Measurements from ENCODE around the gene BIN1.
"Not testable (repeated sequence)": the region's sequence is repeated elsewhere in the genome, so short reads cannot be mapped to it uniquely, and the experiment has no call there.

BIN1 gene

DNA sequence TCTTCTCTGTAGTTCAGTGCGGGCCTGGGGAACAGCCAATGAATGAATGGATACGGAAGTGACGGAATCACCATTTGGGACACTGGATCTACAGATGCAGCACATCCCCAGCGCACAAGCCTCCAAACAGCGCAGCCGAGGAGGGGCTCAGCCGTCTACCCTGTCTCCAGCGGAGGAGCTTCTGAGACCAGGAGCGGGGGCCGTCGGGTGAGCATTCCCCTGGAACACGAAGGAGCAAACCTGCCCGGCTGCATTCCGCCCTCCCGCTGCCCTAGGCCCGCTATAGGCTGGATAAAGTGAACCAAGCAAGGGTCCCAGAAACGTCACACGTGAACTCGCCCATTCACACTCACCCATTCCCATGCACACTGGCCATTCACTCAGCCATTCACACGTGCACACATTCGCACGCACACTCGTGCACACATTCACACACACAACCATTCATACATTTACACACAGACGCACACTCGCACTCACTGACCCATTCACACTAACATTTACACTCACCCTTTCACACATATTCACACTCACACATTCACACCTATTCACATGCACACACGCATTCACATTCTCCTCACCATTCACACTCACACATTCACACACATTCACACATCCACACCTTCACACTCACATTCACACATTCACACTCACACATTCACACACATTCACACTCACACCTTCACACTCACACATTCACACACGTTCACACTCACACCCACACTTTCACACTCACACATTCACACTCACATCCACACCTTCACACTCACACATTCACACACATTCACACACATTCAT, 63.4 kb downstream of the BIN1 start:
- no peak for DNase-seq

DNA sequence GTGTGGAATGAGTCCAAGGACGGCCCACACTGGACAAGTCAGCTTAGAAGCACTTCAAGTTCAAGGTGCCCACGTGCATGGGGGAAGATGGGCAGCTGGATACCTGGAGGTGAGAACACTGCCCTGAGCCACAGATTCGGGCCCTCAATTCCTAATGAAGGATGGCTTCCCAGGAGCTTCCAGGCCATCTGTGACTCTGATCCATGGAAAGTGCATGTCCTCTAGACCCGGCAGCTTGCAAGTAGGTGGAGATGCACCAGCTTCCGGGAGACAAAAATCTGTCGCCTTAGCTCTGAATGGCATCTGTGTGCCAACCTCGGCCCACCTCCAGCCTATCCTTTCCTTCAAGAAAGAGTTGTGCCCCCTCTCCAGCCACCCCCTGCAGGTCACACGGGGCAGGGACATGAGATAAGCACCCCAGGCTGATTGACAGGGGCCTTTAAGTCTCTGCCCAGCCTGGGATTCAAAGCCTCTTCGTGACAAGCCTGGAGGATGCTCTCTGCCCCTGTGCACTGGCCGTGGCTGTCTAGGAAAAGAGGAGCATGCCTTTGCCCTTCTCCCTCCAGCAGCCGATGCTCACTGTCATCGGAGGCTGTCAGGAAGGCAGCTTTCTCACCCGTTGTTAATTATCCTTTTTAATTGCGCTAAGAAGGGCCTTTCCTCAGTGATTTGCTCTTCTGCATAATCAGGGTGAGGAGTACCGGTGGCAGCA, 65.5 kb downstream of the BIN1 start:
- DNase-seq, result no peak

DNA sequence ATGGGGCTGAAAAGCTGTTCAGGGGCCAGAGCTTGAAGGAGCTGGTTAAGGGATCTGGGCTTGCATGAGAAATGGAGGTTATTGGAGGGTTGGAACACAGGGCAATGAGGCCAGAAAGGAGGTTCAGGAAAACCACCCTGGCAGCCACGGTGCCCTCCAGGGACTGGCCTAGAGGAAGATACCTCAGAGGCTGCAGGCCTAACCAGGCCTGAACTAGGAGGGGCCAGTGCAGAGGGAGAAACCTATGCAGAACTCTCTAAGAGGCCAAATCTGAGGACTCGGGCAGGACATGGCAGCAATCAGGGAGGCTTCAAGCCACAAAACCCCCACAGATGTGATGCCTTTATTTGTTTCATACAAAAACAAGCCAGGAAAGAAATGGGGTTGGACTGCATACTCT, 66.8 kb downstream of the BIN1 start:
- DNase-seq, result no peak

DNA sequence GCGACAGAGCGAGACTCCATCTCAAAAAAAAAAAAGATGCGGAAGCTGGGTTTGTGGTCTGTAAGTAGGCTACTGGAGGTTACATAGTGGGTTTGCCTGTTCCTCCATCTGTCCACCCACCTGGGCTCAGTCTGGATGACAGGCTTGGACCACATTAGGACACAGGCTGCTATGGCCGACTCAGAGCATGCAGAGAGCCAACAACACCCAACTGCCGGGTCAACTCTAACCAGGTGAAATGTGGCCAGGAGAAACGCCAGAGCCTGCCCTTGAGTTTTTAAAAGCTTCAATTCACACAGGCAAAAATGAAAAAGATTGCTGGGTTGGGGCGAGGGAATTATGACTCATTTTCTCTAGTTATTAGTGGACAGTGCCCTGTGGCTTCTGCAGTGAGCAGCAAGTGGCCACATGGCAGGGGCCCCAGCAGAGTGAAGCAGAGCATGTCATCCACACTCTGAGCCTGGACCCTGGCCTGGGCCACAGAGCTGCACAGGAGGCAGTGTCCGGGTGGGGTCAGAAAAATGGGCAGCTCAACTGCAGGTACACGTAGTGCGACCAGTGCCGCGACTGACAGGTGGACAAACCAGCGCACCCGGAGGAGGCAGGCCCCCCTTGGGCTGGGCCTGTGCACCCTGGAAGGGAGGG, 67.4 kb downstream of the BIN1 start:
- DNase-seq, result no peak

DNA sequence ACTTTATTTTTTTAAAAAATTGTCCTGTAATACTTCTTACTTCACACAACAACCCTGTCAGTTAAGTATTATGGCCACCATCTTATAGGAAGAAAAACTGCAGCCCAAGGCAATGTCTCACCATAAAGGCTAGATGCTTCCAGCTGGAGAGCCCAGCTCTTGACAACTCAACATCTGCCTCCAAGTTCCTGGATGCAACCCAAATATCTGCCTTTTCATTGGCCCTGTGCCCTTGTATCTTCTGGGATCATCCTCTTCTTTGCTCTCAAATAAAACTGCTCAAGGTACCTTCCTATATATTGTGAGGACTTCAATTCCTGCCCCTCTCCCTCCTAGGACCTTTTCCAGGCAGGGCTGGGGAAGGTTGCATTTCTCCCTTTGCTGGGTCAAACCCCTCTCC, 69.5 kb downstream of the BIN1 start:
- no peak for DNase-seq

DNA sequence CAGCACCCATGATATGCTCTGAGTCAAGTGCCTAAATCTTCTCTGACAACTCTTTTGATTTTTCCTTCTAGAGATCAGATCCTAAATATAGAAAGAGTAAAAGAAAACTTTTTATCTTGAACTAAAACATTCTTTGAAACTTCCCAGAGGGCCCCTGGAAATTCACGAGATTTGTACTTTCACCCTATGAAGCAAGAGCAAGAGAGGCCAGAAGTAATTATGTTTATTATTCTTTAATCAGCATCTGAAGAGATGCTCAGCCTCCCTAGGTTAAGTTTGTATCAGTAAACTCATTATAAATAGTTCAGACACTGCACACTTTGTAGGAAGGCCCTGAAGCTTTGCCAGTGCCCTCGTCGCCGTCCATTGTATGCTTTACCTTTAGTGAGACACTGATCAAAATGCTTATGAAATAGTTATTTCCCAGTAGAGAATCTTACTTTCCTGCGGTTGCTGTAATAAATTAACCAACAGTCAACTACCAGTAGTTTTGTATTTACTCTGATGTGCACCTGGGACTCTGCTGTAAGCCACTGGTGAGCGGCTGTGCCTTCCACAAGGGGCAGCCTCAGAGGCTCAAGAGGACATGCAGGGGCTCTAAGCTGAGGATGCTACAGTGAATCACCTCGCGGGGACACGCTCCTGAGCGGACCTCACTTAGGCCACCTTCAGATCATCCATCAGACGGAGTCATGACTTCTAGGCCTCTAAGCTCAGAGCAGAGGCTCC, 71.9 kb downstream of the BIN1 start:
- no peak for DNase-seq

DNA sequence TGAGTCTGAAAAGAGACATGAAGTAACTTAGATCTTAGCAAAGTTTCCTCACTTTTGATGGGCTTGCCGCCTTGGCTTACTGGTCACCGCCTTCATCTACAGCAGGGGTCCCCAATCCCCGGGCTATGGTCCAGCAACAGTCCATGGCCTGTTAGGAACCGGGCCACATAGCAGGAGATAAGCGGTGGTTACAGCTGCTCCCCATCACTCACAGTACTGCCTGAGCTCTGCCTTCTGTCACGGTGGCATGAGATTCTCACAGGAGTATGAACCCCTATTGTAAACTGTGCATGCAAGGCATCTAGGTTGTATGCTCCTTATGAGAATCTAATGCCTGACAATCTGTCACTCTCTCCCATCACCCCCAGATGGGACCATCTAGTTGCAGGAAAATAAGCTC, 72.9 kb downstream of the BIN1 start:
- no peak for DNase-seq

DNA sequence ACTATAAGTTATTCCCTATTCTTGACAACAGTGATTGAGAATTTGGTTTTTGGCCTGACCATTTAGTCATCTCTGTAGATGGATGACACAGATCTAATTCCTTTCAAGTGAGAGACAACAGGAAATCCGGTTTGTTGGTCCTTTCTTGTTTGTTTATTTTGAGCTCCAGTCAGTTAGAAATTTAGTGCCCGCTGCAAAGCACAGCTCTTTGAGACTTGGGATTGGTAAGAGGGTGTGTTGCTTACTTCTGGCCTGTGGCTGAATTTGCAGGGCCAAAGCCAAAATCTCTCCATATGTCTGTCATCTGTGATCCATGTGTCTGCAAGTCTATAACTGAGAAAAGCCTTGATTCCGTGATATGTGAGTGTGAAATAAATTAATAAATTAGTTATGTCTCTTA, 74.3 kb downstream of the BIN1 start:
- DNase-seq, result no peak

DNA sequence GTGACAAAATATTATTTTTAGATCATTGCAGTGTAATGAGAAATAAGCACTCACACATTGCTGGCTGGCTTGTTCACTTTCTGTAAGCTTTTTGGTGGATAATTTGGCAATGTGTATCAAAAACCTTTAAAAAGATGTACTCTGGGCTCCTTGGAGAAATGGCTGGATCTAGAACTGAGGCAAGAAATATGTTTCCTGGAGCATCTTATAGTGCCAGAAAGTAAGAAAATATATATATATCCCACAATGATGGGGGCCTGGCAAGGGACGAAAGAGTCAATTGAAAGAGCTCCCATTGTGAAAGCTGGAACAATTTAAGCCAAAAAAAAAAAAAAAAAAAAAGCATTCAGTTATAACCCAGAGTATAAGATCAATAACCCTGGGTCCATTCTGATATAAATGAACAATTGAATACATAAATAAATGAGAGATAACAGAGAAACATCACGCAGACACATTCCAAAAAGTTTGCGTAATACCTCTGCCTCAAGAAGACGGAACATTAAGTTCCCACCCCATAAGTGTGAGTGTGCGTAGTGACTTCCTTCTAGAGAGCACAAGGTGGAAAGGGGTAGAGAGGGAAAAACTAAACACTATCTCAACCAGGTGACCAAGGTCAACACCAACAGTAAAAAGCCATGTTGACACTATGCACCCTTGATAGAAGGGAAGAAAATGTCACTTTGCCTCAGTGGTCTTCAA, 77.5 kb downstream of the BIN1 start:
- no peak for DNase-seq

DNA sequence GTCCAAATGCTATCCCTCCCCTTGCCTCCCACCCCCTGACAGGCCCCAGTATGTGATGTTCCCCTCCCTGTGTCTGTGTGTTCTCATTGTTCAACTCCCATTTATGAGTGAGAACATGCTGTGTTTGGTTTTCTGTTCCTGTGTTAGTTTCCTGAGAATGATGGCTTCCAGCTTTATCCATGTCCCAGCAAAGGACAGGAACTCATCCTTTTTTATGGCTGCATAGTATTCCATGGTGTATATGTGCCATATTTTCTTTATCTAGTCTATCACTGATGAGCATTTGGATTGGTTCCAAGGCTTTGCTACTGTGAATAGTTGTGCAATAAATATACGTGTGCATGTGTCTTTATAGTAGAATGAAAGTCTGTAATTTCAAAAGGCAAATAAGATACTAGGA, 78.2 kb downstream of the BIN1 start:
- not testable (repeated sequence) for DNase-seq

DNA sequence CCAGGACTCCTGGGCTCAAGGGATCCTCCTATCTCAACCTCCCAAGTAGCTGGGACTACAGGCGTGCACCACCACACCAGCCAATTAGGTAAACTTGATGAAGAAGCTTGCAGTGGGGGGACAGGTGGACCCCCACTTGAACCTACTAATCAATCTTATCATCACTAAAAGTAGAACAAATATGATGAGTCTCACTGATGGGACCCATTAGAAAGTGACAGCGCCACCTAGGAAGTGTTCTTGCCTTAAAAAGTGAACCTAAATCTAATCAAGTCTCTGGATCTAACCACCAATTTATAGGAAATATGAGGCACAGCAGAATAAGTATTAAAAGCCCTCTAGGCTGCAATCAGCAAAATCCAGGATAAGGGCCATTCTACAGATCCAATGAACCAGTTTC, 79.2 kb downstream of the BIN1 start:
- DNase-seq, result no peak

DNA sequence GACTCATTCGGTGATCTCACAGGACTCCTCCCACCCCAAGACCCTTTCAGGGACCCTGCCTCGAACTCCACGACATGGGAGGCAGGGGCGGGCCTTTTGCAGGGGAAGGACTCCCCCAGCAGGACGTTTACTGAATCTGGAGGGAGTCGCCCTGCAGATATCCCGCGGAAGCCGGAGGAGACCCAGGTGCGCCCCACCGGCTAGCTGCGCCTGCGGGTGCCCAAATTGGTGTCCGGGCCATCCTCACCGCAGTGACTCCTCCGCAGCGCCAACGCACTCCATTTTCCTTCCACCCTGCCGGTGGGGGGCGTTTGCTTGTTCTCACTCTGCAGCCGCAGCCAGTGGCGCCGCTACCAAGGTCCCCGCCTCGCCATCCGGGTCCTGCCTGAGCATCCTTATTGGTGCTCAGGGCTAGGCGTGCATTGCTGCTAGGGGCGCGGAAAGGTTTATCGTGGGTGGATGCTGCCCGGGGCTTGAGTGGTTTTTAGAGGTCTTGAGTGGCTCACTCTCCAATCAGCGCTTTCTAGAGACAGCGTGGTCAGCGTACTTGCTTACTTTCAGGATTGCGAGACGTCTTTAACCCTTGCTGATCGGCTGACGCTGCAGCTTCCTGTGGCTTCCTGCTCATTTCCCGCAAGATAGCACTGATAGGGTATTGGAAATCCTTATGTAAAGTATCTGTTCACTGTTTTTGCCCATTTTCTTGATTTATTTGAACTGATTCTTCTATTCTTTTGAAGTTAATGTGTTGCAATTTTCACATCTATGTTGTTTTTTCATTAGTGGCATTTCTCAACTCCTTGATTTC, 81.4 kb downstream of the BIN1 start:
- peak; percentile 77 for DNase-seq

DNA sequence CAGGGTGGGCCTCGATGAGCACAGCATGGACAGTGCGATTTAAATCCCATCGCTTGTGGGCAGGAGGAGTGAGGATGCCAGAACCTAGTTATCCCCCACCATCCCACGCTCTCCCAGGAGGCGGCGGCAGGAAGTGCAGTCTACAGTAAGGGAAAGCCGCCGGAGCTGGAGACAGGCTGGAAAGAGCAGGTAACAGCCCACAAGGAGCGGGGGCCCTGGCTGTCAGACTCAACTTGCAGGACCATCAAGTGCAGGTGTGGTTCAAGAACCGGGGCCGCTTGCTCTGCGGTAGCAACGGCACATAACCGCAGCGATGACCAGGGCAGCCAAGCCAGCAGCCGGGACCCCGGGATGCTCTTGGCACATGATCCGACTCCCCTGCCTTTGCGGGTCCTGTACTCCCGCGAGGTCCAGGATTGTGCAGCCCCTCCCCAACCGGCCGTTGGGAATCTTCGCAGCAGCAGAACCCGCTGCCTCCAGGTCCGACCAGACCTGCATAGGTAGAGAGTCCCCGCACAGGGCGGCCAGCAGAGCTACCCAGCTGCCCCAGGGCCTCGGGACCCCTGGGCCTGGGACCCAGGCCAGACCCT, 82.1 kb downstream of the BIN1 start:
- peak; percentile 26 for DNase-seq

DNA sequence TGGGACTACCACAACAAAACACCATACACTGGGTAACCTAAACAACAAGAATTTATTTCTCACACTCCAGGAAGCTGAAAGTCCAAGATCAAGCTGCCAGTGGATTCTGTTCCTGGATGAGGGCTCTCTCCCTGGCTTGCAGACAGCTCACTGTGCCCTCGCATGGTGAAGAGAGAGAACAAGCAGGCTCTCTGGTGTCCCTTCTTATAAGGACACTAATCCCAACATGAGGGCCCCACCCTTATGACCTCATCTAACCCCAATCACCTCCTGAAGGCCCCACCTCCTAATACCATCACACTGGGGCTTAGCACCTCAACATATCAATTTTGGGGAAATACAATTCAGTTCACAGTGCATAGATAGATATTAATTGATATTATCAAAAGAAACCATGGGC, 83.5 kb downstream of the BIN1 start:
- DNase-seq, result no peak

DNA sequence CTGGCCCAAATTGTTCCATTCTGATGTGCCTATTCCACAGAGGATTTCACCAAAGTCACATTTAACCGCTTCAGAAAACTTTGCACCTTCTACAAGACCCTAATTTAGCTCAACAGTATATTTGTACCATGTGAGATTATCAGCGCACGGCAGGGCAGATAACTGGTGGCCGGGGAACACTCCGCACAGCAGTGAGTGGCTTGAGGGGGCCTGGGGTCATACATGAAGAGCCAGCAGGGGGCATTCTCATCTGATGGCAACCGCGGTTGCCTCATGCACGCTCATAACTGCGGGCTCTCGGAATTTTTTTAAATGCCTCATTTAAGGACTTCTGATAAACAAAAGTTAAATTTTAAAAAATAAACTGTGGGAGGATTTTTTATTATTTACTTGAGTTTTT, 84.1 kb downstream of the BIN1 start:
- DNase-seq, result no peak

DNA sequence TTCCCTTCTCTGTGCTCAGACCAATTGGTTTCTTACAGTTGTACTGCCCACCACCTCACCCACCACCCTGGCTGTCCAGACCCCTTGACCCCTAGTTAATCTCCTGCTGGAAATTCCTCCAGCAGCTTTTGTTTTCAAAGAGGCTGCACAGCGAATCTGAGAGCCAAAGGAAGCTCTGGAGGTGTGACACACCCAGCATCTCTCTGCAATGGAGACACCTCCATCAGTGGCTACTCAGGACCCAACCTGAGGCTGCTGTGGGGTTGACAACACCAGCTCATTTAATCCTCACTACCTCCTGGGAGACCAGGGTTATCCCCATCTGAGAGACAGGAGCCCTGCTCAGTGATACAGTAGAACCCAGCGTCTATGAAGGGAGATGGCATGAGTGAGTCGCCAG, 86.4 kb downstream of the BIN1 start:
- no peak for DNase-seq

DNA sequence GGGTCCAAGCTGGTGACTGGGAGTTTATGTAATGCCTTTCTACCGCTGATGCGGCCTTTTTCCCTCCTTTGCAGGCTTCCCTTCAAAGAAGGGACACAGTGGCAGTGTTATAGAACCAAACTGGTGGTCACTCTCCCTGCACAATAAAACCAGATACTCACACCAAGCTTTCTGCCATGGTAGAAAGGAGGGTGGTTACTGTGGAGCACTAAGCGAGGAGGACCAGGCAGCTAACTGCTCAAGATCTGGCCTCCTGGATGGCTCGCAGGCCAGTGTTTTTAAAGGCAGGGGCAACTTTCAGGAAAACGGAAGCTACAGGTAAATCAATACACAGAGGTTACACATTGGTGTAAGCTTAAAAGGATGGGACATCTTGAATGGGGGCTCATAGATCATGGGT, 89.4 kb downstream of the BIN1 start:
- DNase-seq, result no peak

DNA sequence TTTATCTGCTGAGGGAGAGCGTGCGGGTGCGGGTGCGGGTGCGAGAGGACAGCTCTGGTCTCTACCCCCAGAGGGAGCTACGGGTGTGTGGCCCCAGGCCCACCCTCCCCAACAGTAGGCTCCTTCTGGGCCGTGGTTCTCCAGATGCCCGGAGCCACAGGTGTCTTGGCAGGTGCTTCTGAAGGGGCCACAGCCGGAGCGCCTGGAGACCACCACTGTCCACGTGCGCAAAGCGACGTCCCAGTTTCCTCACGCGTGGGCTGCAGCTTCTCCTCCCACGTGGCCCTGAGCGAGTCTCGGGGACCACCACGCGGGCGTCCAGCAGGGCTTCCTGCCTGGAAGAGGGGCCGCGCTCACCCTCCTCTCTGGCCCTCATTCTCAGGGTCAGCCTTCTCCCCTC, 90.6 kb downstream of the BIN1 start:
- DNase-seq, result no peak

DNA sequence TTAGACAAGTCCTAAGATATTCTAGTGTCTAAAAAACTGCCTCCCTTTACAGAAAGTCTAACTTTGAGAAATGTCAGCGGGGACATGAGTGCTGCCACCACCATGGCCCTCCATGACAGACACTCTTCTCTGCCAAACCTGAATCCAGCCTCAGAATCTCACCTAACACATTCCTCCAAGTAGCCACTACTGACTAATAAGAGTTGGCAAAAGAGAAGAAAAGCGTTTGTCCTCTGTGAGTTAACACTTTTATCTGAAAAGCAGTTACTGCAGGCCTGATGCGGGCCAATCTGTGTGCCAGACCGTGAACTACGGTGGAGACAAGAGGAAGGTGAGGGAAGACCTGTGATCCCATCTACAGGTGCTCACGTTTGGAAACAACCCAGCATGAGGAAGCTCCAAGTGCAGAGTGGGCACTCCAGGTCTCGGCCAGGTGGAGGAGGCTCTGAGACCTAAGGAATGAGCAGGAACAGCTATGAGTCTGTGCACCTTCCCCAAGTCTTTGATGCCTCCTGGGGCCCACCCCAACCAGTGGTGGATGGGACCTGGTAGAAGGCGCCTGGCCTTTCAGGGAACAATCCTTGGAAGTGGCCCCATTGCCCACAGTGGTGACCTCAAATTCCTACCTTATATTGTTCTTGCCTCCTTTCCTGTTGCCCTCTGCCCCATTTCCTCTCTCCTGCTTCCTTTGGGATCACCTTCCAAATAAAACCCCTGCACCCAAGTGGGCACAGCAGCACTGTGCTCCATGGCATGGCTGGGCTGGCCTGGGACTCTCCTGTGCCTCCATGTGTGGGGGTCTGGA, 91.6 kb downstream of the BIN1 start:
- DNase-seq, result no peak

DNA sequence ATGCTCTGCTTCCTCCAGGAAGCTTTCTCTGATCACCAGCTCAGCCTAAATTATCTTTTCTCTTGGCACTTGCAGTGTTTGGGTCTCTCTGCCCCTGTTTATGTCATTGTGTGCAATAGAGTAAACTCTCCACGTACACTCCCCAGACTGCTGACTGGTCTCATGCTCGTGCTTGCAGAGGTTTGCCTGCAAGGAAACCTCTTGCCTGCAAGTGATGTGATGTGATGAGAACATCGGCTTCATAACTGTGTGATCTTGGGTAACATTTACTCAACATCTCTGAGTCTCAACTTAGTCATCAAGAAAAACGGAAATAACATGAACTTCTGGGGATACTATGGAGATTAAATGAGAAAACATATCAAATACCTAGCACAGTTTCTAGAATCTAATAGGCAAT, 92.3 kb downstream of the BIN1 start:
- no peak for DNase-seq

DNA sequence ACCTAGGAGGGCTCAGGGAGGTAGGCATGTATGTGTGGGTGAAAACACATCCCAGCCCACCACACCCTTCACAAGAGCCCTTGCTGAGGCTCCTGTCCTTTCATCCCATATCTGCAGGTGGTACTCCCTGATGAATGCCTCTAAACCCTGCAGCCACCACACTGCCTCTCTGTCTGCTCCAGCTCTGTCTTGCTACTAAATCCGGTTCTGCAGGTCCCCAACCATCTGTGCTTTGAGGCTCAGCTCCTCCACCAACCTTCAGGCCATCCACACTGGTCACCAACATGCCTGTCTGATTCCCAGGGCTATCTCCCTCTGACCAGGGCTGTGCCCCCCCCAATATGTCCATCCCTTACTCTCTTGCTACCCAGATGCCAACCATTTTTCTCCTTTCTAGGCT, 92.7 kb downstream of the BIN1 start:
- DNase-seq, result no peak
